Upper lobe of right lung (tissue), 1 donor: ENCODE results near the gene KCNC4. TPM values are rescaled to one million over a fixed set of nuclear protein-coding genes. Genes with fewer than 3 reads are reported as not detected.

Source experiments
- ATAC-seq: fragments of 200-7000 bp; cut with Tn5 transposase; one replicate; pipeline ENCODE4 v1.9.1; 2020; ENCODE audit warnings: mild to moderate bottlenecking, moderate library complexity
- DNase-seq: peaks from one replicate; pipeline ENCODE4 v3.0.0-alpha.2; 2020
- H3K27ac ChIP-seq: fragments of 200-600 bp; one replicate; pipeline ENCODE4 v1.8.0; 2022
- H3K27me3 ChIP-seq: fragments of 200-600 bp; one replicate; pipeline ENCODE4 v1.8.0; 2022; ENCODE audit warnings: mild to moderate bottlenecking
- H3K36me3 ChIP-seq: fragments of 200-600 bp; one replicate; pipeline ENCODE4 v1.8.0; 2022
- H3K4me1 ChIP-seq: fragments of 200-600 bp; one replicate; pipeline ENCODE4 v1.8.0; 2022
- H3K4me3 ChIP-seq: fragments of 200-600 bp; one replicate; pipeline ENCODE4 v1.8.0; 2022; ENCODE audit warnings: mild to moderate bottlenecking
- H3K9me3 ChIP-seq: fragments of 200-600 bp; one replicate; pipeline ENCODE4 v1.8.0; 2022
- intact Hi-C: fragments of 100-400 bp; cut with DNase I; formaldehyde crosslinking; loops from one replicate; pipeline ENCODE4 v1.11.0; 2022
- total RNA-seq: library from RNA; stranded (reverse); fragmentation: NEBNext Ultra II Directional; extraction: Animal tissue kit (Norgen Biotek cat#: 25700); gene quantifications from one replicate; pipeline ENCODE4 v1.2.1, GENCODE V29; 2021
- TF ChIP-seq, protein P1 (sequence below): fragments of 200-600 bp; IDR thresholded peaks from one replicate; pipeline ENCODE4 v1.8.0; 2022; ENCODE audit warnings: antibody characterized with exemption
- donor health status: DM: no; HTN: yes; CAD: no; lungs with severe emphysema.

The KCNC4 gene
- total RNA-seq, 1 donor from 2014 or later: 11.1 TPM

DNA sequence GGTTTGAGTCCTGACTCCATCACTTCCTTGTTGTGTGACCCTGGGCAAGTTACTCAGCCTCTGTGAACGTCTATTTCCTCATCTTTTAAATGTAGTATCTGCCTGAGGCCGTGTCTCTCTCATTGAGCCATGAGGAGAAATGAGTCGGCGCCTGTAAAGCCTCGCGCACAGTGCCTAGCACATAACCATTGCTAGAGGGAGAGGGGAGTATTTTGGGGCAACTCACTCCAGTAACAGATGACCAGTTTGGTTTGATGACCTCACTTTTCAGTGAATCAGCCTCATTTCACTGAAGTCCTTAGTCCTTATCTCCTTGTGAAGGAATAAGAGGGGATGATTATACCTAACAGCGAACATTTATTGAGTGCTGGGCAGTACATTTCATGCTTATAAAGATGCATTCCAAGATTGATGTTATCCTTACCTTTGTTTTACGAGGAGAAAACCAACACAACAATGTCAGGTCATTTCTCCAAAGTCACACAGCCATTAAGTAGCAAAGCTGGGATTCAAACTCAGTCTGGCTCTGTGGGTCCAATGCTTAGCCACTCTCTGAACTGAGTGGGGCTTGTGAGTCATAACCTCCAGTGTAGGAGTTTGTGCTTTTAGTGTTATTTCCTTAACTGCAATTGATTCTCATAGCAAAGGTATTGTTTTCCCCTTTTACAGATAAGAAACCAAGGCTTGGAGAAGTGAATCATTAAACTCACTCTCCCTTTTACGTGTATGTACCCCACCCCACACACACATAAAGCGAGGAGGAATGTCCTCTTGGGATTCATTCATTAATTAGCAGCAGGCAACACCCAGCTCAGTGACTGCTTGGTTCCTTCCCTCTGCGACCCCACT, 25.9 kb downstream of the KCNC4 start:
- intact Hi-C loops: no loop called here
- TF ChIP-seq, protein P1, sequence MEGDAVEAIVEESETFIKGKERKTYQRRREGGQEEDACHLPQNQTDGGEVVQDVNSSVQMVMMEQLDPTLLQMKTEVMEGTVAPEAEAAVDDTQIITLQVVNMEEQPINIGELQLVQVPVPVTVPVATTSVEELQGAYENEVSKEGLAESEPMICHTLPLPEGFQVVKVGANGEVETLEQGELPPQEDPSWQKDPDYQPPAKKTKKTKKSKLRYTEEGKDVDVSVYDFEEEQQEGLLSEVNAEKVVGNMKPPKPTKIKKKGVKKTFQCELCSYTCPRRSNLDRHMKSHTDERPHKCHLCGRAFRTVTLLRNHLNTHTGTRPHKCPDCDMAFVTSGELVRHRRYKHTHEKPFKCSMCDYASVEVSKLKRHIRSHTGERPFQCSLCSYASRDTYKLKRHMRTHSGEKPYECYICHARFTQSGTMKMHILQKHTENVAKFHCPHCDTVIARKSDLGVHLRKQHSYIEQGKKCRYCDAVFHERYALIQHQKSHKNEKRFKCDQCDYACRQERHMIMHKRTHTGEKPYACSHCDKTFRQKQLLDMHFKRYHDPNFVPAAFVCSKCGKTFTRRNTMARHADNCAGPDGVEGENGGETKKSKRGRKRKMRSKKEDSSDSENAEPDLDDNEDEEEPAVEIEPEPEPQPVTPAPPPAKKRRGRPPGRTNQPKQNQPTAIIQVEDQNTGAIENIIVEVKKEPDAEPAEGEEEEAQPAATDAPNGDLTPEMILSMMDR: no peak
- Histone ChIP-seq H3K27me3 (no peaks in the 10 kb centered on the region), H3K27ac (no peak overlapping the region), H3K4me3 (no peak overlapping the region), H3K36me3 (no peaks in the 10 kb centered on the region), H3K9me3 (no peaks in the 10 kb centered on the region), H3K4me1 (peaks cover 13% of the 10 kb centered on the region)
- DNase-seq: no peak
- ATAC-seq: peak; percentile 29

DNA sequence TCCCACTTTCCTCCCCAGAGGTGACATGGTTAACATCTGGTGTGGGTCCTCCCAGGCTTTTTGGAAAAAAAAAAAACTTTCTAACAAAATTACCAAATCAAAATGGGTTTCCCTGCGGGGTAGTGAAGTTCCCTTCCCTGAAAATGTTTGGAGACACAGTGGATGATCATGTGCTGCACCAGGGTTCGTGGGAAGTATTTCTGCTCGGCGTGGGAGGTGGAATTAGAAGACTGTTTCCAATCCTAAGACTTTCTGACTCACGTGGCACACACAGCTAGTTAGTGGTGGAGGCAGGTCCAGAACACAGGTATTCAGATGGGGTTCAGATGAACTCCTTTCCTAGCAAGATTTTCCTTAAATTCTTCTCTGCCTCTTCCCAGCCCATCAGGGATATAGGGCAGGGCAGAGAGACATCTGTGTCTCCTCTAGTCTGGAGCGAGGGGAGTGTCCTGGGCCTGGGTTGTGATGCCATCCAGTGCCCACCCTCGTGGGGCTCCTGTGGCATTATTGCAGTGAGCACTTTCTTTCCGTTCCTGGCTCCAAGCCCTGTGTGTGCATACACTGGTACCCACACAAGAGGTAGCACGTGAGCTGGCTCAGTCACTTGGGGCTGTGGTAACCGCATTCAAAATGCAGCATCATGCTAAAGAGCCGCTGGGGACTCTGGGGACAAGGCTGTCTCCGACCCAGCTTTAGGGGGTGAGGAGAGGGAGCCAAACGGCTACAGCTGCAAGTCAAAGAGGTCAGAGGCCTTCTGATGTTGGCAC, 27.5 kb downstream of the KCNC4 start:
- no peak for ATAC-seq
- H3K4me1 ChIP-seq: peaks cover 13% of the 10 kb centered on the region
- TF ChIP-seq, protein P1: no peak
- intact Hi-C loops: no loop called here
- no peaks in the 10 kb centered on the region for H3K27me3 ChIP-seq
- H3K9me3 ChIP-seq: no peaks in the 10 kb centered on the region
- DNase-seq: no peak
- H3K36me3 ChIP-seq: no peaks in the 10 kb centered on the region
- H3K27ac ChIP-seq: no peak overlapping the region
- no peak overlapping the region for H3K4me3 ChIP-seq

DNA sequence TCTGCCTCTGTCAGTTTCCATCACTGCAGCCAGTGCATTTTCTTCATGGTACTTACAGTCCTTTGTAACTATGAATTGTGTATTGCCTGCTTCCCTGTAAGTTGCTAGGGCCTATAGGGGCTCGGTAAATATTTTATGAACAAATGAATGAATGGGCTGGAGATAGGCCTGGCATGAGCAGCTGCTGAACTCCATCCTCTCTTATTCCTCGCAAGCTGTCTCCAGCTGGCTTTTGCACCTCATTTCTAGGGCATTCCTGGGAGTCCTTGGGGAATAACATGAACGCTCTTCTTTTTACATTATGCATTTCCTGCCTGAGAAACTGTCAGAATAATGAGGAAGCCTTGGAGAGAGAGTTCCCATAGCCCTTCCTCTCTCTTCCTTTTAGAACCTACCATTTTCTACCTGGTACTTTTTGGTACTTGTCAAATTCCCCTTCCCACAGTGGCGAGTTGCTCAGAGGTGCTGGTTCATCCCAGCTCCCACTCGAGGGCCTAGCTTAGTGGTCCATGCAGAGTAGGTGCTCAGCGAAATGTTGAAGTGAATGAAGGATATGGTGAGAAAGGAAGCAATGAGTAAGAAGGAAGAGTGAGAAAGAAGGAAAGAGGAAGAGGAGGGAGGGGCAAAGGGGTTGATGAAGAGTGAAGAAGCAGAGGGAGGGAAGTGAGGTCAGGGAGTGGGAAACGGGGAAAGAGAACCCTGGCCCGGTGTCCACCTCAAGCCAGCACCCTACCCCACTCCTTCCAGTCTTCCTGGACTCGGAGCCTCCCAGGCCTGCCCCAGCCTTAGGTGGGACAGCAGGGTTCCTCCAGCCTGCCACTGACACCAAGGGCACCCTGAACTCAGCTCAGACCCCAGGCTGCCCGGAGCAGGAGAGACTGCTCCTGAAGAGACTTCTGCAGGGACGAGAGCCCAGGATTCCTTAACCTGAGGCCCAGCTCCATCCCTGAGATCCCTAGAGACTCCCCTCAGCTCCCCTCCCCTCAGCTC, 29.6 kb downstream of the KCNC4 start:
- no peak for ATAC-seq
- H3K27ac ChIP-seq: no peak overlapping the region

DNA sequence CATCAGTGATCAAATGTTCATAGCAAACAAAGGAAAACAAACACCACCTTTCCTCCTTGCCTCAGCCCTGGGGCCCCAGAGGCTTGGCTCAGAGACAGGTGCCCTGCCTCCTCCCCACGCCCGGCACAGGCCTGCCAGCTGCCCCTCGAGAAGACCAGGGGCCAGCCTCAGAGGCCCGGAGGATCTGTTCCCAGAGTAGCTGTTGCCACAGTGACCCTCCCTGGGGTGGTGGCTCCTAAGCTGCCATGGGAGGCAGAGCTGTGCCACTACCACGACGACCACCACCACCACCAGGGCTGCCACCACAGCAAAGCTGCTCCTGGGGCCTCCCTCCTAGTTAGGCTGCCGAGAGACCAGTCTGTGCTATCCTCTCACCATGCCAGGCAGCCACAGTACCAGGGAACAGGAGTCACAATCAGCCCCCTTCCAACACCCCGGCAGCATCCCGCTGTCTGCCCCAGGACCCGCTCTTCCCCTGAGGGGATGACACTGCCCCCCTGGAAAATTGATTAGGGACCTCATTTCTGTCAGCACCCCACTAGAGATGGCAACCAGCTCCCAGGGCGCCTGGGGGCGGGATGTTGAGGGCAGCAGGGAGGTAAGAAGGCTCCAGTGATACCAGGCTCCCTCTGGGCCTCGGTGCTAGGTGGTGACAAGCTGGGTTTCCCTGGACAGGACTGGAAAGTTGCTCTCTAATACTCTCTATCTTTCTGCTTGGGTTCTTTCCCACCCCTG, 30.5 kb downstream of the KCNC4 start:
- DNase-seq (no peak), ATAC-seq (no peak)
- Histone ChIP-seq H3K4me1 (peaks cover 6% of the 10 kb centered on the region), H3K36me3 (no peaks in the 10 kb centered on the region), H3K27me3 (no peaks in the 10 kb centered on the region), H3K4me3 (no peak overlapping the region), H3K9me3 (no peaks in the 10 kb centered on the region), H3K27ac (no peak overlapping the region)
- TF ChIP-seq, protein P1: no peak
- intact Hi-C loops: no loop called here

More for the DNA sequence above, 29.6 kb downstream of the KCNC4 start:
- H3K4me1 ChIP-seq: peaks cover 13% of the 10 kb centered on the region
- H3K4me3 ChIP-seq: no peak overlapping the region
- no peaks in the 10 kb centered on the region for H3K36me3 ChIP-seq
- H3K27me3 ChIP-seq: no peaks in the 10 kb centered on the region
- no peak for DNase-seq
- intact Hi-C loops: no loop called here
- H3K9me3 ChIP-seq: no peaks in the 10 kb centered on the region
- TF ChIP-seq, protein P1: no peak

DNA sequence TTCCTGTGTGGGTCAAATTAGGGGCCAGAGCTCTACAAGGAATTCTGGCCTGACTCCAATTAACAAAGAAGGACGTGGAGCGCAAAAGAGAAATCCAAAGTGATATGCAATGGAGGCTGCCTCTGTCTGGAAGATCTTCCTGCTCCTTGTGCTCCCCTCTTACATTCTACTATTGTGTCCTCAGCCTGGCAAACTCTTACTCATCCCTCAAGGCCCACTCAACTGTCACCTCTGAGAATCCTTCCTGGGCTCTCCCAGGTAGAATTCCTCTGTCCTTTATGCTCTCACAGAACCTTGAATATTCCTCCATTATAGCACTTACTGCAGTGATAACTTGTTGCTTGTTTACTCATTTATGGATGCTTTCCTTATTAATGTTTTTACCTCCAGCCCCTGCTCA, 31.4 kb downstream of the KCNC4 start:
- TF ChIP-seq, protein P1: no peak
- H3K4me3 ChIP-seq: no peak overlapping the region
- ATAC-seq (no peak), DNase-seq (no peak)
- no peaks in the 10 kb centered on the region for H3K36me3 ChIP-seq
- intact Hi-C loops: no loop called here
- H3K9me3 ChIP-seq: no peaks in the 10 kb centered on the region
- no peak overlapping the region for H3K27ac ChIP-seq
- peaks cover 6% of the 10 kb centered on the region for H3K4me1 ChIP-seq
- H3K27me3 ChIP-seq: no peaks in the 10 kb centered on the region
